Fibroblast of the aortic adventitia (primary cell): ENCODE measurements around the gene CNNM4. TPM values are rescaled to one million over a fixed set of nuclear protein-coding genes. Genes with fewer than 3 reads are reported as not detected.

ENCODE experiments used
- DNase-seq: peaks from one replicate; pipeline ENCODE4 v3.0.0-alpha.2; 2010; ENCODE audit warnings: low read depth
- H3K4me3 ChIP-seq: 2 replicates; pipeline ENCODE4 v1.5.1; 2011; ENCODE audit warnings: low read depth, mild to moderate bottlenecking, control low read depth, low read length, moderate library complexity
- CTCF ChIP-seq: IDR thresholded peaks from 2 replicates; pipeline ENCODE4 v1.5.1; 2011; ENCODE audit warnings: mild to moderate bottlenecking, low read length, control low read depth, inconsistent platforms; ENCODE audit not compliant: insufficient read depth
- total RNA-seq: library from RNA; depleted of rRNA; stranded (reverse); fragments of >200 nt; gene quantifications from 2 replicates; pipeline ENCODE4 v1.2.3, GENCODE V29; 2012; ENCODE audit warnings: low replicate concordance

CNNM4 gene
- total RNA-seq, 1 donor, result 3.8 TPM

DNA sequence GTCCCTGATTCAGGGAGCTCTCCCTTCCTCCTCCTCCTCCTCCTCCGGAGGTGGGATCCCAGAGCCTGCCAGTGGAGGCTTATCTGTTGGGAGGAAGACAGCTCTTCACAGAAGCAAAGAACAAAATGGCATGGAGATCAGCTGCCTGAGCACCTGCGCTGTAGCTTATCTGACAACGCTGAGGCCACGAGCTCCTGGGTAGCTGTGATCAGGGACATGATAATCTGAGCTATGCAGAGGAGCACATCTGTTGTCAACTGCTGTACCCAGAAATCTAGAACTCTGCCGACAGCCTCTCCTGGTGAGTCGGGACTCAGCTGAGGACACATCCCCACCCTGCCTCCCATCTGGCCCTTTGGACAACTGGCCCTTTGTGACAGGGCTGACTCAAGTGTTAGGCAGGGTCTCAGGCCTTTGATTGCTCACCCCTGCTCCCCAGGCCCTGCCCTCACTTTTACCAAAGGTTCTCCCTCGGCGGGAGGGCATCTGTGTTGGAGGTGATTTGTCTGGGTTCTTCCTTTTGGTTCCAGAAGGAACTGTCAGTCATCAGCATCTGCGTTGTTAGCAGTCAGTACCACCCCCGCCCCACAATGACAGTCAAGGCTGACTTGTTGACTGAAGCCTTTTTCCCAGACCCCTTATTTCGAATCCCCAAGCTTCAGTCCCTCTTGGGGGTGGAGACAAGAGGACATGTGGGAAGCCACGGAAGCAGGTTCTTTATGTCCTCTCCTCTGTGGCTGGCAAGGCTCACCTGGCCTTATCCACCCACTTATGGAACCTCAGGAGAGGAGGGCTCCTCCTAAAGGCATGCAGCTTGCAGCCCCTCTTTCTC, 49.5 kb downstream of the CNNM4 start:
- no peak overlapping the region for H3K4me3 ChIP-seq
- no peak for TF ChIP-seq CTCF
- no peak for DNase-seq

DNA sequence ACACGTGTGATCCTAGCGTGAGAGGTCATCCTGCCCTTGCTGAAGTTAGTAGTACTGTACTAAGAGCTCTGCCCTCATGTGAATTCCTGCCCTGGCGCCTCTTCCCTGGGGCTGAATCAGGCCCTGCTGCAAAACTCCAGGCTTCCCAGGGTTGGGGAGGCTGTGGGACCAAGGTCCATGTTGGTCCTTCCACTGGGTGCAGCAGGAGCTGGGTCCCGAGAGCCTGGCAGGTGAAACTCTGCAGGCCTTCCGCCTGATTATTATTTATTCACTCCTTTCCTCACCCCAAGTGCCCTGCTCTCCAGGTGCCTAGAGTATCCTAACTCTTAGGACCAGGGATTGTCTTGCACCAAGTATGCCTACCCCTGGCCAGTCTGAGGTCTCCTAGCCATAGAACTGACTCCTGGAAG, 50.1 kb downstream of the CNNM4 start:
- no peak for TF ChIP-seq CTCF
- no peak overlapping the region for H3K4me3 ChIP-seq
- no peak for DNase-seq

DNA sequence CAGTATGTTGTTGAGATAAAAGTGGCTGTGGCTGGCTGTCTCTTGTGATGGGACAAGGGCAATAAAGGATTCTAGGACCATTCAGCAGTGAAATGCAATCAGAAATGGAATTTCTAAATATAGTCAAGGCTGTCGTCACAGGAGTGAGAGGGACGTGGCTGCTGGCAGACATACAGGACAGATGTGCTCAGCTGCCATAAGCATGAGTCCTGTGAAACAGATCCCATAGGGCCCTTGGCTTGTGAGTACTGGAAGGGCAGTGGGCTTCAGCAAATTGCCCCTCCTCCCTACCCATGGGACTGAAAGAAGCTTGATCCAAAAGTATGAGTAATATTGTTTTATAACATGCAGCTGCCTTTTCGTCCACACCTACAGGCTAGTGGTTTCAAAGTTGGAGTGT, 51.2 kb downstream of the CNNM4 start:
- no peak for TF ChIP-seq CTCF
- no peak overlapping the region for H3K4me3 ChIP-seq
- DNase-seq, result peak; percentile 83

DNA sequence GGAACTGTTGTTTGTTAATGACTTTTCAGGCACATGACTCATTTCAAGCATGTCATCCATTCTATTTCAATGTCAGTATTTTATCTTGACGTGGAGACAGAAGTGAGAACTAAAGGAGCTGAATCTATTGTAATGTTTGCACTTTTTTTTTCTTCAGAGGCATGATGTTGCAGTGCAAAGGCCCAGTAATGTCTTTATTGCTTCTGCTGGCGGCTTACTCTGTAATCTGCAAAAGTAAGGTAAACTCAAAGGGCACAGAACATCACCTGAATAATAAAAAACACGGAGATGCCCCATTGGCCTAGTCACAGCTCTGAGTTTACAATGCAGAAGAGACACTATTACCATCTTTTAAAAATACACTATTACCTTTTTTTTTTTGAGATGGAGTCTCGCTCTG, 53.0 kb downstream of the CNNM4 start:
- TF ChIP-seq CTCF, result no peak
- no peak overlapping the region for H3K4me3 ChIP-seq
- no peak for DNase-seq

DNA sequence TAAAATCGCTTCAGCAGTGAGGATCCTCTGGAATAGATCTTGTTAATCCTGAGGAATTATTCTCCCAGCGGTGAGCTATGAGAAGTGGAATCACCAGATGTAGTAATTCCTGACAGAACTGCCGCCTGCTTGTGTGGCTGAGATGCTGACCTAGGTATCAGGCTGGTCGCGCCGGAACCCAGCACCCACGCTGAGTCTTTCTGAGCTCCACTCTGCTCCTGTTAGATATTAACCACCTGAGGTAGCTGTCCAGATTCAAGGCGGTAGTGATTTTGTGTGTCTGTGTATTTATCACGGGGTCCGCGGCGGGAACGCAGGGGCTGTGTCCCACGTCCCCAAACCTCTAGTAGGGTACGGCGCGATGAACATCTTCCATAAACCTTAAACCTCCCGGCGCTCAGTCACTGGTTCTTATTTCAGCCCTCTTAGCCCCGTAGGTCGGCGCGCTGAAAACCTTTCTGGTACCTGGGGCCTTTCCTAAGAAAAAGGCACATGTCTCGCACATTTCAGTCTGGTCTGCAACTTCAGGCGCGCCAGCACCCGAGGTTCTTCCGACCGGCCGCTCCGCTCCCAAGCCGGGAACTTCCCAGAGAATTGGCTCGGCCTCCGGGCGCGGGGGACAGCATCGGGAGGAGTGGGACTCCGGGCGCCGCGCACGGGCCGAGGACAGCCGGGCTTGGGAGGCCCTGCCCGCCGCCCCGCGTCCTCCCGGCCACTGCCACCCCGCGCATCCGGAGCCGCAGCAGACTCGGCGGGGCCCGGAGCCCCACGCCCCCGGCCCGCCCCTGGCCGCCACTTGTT, 54.8 kb downstream of the CNNM4 start:
- TF ChIP-seq CTCF, result no peak
- peak; percentile 57 for DNase-seq
- H3K4me3 ChIP-seq, result peak overlapping the region; percentile 71

- peak within 1 kb of the TSS; percentile 71 for H3K4me3 ChIP-seq
- peak; percentile 56 for TF ChIP-seq CTCF
- peak; percentile 84 for DNase-seq
These were observed 55.6 kb downstream of the CNNM4 start, which contains the start of gene CNNM3 for GRCh38 chr2:96816127-96816835. Gene CNNM3 (plus strand): TSS chr2:96816268. CDS start chr2:96816278, 10 bp downstream.
